ENCODE results near the gene NCKAP1. TPM values are rescaled to one million over a fixed set of nuclear protein-coding genes. Genes with fewer than 3 reads are reported as not detected.

Gene NCKAP1
- total and polyA plus RNA-seq, 2 of the 4 experiments (the other 2 are of a cell fraction), result 91.1 to 160 TPM

- ATAC-seq (ENCODE audit: low read depth) (peak; percentile 86), DNase-seq (peak; percentile 89)
- no peak overlapping the region for H2AK5ac ChIP-seq (ENCODE audit: low read depth, low read length)
- peak overlapping the region; percentile 31; the same call in 1 of the 2 replicates for H3K4me2 ChIP-seq (ENCODE audit: low read depth, low read length)
- dilution Hi-C loops (cut with HindIII; ENCODE audit: low sequenced_read_pairs, unreplicated experiment) (no loop called here), intact Hi-C loops (cut with micrococcal nuclease) (no loop called here), in situ Hi-C loops (cut with MboI; ENCODE audit: low sequenced_read_pairs) (no loop called here)
- no peaks in the 10 kb centered on the region for H3K27me3 ChIP-seq (ENCODE audit: control insufficient read depth, insufficient read depth, low read length)
- H2AK9ac ChIP-seq (replicated peaks; ENCODE audit: low read depth, low read length, poor library complexity), result no peak overlapping the region
- no peaks in the 10 kb centered on the region for H3K9me1 ChIP-seq (ENCODE audit: insufficient read depth, low read length)
- no peaks in the 10 kb centered on the region for H3K9me3 ChIP-seq (ENCODE audit: control insufficient read depth, insufficient read depth, low read length)
- H4K91ac ChIP-seq (ENCODE audit: insufficient read depth, low read depth, low read length), result no peak overlapping the region
- H3K4me1 ChIP-seq (ENCODE audit: control insufficient read depth, insufficient read depth, low read length), result no peaks in the 10 kb centered on the region
- no peak overlapping the region for H3K9ac ChIP-seq (ENCODE audit: low read depth, low read length)
- no peak overlapping the region for H3K4me3 ChIP-seq (ENCODE audit: insufficient read depth, low read depth, low read length)
- H4K5ac ChIP-seq (ENCODE audit: low read depth, low read length), result 0 out of 2 replicates have a peak overlapping the region, but pooled peaks have one; percentile 4
- no peak overlapping the region for H4K8ac ChIP-seq (ENCODE audit: low read depth in 2 of 2, low read length in 2 of 2)
- peak overlapping the region; percentile 67 for H2BK5ac ChIP-seq (ENCODE audit: low read depth, low read length, poor library complexity, severe bottlenecking)
- no peak overlapping the region for H3K27ac ChIP-seq (ENCODE audit: insufficient read depth, low read length)
- no CpG with 5 or more reads among the region's 1 CpG for WGBS, 2 experiments (ENCODE audit: extremely low coverage in 2 of 2, insufficient read length in 1 of 2)
- POLR2A ChIA-PET (ENCODE audit: unreplicated experiment), result no interaction called here
- no peak overlapping the region for H3K56ac ChIP-seq (ENCODE audit: extremely low read depth, insufficient read depth, low read length)
- no peak for TF ChIP-seq CHD1 (IDR thresholded peaks at IDR 0.05; ENCODE audit: low read depth, low read length)
- TF ChIP-seq NFE2L2 (IDR thresholded peaks at IDR 0.05; ENCODE audit: low read depth, low read length), result peak; percentile 100
- peak; percentile 22; the same call in 1 of the 2 replicates for TF ChIP-seq CEBPB (IDR thresholded peaks at IDR 0.05; ENCODE audit: low read depth, low read length)
- peak; percentile 70; the same call in 1 of the 2 replicates for TF ChIP-seq FOS (IDR thresholded peaks at IDR 0.05; ENCODE audit: low read depth, low read length)
- TF ChIP-seq RFX5 (IDR thresholded peaks at IDR 0.05; ENCODE audit: low read depth, low read length), result no peak
- TF ChIP-seq MAFK (IDR thresholded peaks at IDR 0.05; ENCODE audit: low read depth, low read length), result peak; percentile 96
- no peak for TF ChIP-seq ELK1 (IDR thresholded peaks at IDR 0.05; ENCODE audit: borderline replicate concordance, low read depth, low read length)
- no peaks in the 10 kb centered on the region for H4K20me1 ChIP-seq (ENCODE audit: insufficient read depth, low read length)
- H2BK120ac ChIP-seq (ENCODE audit: low read depth, low read length), result peak overlapping the region; percentile 92
- H2BK15ac ChIP-seq (ENCODE audit: low read depth, low read length), result 0 out of 3 replicates have a peak overlapping the region, but pooled peaks have one; percentile 32
- H3K79me1 ChIP-seq (ENCODE audit: low read depth in 1 of 2, low read length in 2 of 2), result no peaks in the 10 kb centered on the region
- no peak overlapping the region for H2AFZ ChIP-seq (replicated peaks; ENCODE audit: low read length, poor library complexity)
- peak overlapping the region; percentile 85; the same call in 1 of the 2 replicates for H3K4ac ChIP-seq (ENCODE audit: low read depth, low read length)
- no TSS peak for BruUV-seq (replicated peaks)
- H3K36me3 ChIP-seq (ENCODE audit: control insufficient read depth, insufficient read depth, low read length), result no peaks in the 10 kb centered on the region
- no peak overlapping the region for H3K23ac ChIP-seq (ENCODE audit: low read depth, low read length)
- no peak overlapping the region for H3K18ac ChIP-seq (ENCODE audit: low read depth, low read length)
- CTCF ChIA-PET, result interaction anchor here (0.6 kb wide), 1 partner anchor 24 kb away, joined by 3 read pairs; no protein-coding TSS in a partner anchor
- H2BK20ac ChIP-seq (ENCODE audit: low read depth, low read length), result peak overlapping the region; percentile 90; the same call in 1 of the 2 replicates
- H3K14ac ChIP-seq (replicated peaks; ENCODE audit: low read depth, low read length), result peak overlapping the region; percentile 45; the same call in 1 of the 2 replicates
Observed at GRCh38 chr2:183059561-183059960, 21.3 kb upstream of the NCKAP1 start.
